ENCODE results near the gene SPAG16. TPM values are rescaled to one million over a fixed set of nuclear protein-coding genes. Genes with fewer than 3 reads are reported as not detected.

Gene SPAG16
- total RNA-seq, 1 experiment from 2014 or later: 0.30 TPM

DNA sequence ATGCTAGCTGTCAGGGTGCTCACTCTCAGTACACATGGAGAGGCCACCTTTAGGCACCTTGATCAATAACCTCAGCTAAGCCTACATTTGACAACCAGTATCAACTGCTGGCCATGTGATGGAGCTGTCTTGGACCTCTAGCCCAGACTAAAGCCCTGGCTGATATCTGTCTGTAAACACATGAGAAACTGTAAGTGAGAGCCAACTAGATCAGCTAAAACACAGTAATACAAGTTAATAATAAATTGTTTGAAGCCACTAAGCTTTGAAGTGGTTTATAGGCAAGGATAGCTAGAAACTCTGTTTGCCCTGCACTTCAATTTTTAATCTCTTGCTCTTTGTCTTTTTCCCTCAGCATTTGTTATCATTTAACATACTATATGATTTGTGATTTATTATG lies 407.1 kb downstream of the SPAG16 start:
- no peak for TF ChIP-seq SP1 (IDR thresholded peaks at IDR 0.05; ENCODE audit: low read depth)
- no peak for TF ChIP-seq CEBPB (IDR thresholded peaks at IDR 0.05; ENCODE audit: low read depth)
- no peak for TF ChIP-seq SIN3A (IDR thresholded peaks at IDR 0.05; ENCODE audit: low read depth)
- TF ChIP-seq FOSL1 (IDR thresholded peaks at IDR 0.05; ENCODE audit: low read depth): no peak
- TF ChIP-seq, protein P1, sequence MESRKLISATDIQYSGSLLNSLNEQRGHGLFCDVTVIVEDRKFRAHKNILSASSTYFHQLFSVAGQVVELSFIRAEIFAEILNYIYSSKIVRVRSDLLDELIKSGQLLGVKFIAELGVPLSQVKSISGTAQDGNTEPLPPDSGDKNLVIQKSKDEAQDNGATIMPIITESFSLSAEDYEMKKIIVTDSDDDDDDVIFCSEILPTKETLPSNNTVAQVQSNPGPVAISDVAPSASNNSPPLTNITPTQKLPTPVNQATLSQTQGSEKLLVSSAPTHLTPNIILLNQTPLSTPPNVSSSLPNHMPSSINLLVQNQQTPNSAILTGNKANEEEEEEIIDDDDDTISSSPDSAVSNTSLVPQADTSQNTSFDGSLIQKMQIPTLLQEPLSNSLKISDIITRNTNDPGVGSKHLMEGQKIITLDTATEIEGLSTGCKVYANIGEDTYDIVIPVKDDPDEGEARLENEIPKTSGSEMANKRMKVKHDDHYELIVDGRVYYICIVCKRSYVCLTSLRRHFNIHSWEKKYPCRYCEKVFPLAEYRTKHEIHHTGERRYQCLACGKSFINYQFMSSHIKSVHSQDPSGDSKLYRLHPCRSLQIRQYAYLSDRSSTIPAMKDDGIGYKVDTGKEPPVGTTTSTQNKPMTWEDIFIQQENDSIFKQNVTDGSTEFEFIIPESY (IDR thresholded peaks at IDR 0.05; ENCODE audit: extremely low read depth, insufficient replicate concordance, low read length): no peak
- TF ChIP-seq EZH2phosphoT487 (IDR thresholded peaks at IDR 0.05; ENCODE audit: borderline replicate concordance): no peak
- TF ChIP-seq CBX3 (IDR thresholded peaks at IDR 0.05; ENCODE audit: low read depth): no peak
- TF ChIP-seq POLR2AphosphoS5 (IDR thresholded peaks at IDR 0.05; ENCODE audit: low read depth, low read length): no peak
- no peak for TF ChIP-seq JUND (IDR thresholded peaks at IDR 0.05)
- TF ChIP-seq POLR2A (IDR thresholded peaks at IDR 0.05; ENCODE audit: borderline replicate concordance, extremely low read depth, insufficient read depth, insufficient read length): no peak
- TF ChIP-seq, protein P2, sequence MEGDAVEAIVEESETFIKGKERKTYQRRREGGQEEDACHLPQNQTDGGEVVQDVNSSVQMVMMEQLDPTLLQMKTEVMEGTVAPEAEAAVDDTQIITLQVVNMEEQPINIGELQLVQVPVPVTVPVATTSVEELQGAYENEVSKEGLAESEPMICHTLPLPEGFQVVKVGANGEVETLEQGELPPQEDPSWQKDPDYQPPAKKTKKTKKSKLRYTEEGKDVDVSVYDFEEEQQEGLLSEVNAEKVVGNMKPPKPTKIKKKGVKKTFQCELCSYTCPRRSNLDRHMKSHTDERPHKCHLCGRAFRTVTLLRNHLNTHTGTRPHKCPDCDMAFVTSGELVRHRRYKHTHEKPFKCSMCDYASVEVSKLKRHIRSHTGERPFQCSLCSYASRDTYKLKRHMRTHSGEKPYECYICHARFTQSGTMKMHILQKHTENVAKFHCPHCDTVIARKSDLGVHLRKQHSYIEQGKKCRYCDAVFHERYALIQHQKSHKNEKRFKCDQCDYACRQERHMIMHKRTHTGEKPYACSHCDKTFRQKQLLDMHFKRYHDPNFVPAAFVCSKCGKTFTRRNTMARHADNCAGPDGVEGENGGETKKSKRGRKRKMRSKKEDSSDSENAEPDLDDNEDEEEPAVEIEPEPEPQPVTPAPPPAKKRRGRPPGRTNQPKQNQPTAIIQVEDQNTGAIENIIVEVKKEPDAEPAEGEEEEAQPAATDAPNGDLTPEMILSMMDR (IDR thresholded peaks at IDR 0.05 in 2 of 3, conservative IDR thresholded peaks at IDR 0.05 in 1 of 3; ENCODE audit: borderline replicate concordance in 1 of 3, insufficient read depth in 1 of 3, low read depth in 2 of 3, low read length in 2 of 3): no peak
- TF ChIP-seq ZFX (IDR thresholded peaks at IDR 0.05): no peak
- TF ChIP-seq, protein P3, sequence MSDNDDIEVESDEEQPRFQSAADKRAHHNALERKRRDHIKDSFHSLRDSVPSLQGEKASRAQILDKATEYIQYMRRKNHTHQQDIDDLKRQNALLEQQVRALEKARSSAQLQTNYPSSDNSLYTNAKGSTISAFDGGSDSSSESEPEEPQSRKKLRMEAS (IDR thresholded peaks at IDR 0.05): no peak
- no peak for TF ChIP-seq ZNF274 (IDR thresholded peaks at IDR 0.05; ENCODE audit: low read depth, low read length)
- no peak for TF ChIP-seq TCF7L2 (IDR thresholded peaks at IDR 0.05; ENCODE audit: borderline replicate concordance, extremely low read depth, insufficient read depth, insufficient read length)
- no peak for TF ChIP-seq RAD21 (IDR thresholded peaks at IDR 0.05; ENCODE audit: low read depth)
- no peak for TF ChIP-seq ELF1 (IDR thresholded peaks at IDR 0.05; ENCODE audit: borderline replicate concordance, low read depth)
- ATAC-seq (no peak), DNase-seq (ENCODE audit: low read depth, low spot score) (no peak)
- BruUV-seq (replicated peaks): no TSS peak
- H3K9me3 ChIP-seq (ENCODE audit: control insufficient read depth in 1 of 2, insufficient read depth in 1 of 2, low read depth in 1 of 2, low read length in 2 of 2): no peaks in the 10 kb centered on the region
- H2AFZ ChIP-seq (ENCODE audit: low read depth, low read length, poor library complexity, severe bottlenecking): no peak overlapping the region
- no peaks in the 10 kb centered on the region for H3K4me1 ChIP-seq (ENCODE audit: control insufficient read depth in 1 of 2, insufficient read depth in 2 of 2, low read length in 2 of 2)
- no peak overlapping the region for H3K4me3 ChIP-seq (replicated peaks in 1 of 2; ENCODE audit: low read depth in 1 of 2, low read length in 2 of 2)
- H4K20me1 ChIP-seq (ENCODE audit: insufficient read depth): no peaks in the 10 kb centered on the region
- H3K4me2 ChIP-seq (ENCODE audit: low read length): no peak overlapping the region
- intact Hi-C loops (cut with micrococcal nuclease): no loop called here
- ChIA-PET POLR2A (no interaction called here), CTCF (no interaction called here), RAD21 (ENCODE audit: low non-redundant PET in 1 of 2, low total read pairs in 2 of 2, uncharacterized antibody in 2 of 2, unreplicated experiment in 2 of 2) (no interaction called here)
- H3K27ac ChIP-seq (ENCODE audit: low read depth, low read length): no peak overlapping the region
- no peaks in the 10 kb centered on the region for H3K79me2 ChIP-seq (ENCODE audit: insufficient read depth, low read length)
- no peaks in the 10 kb centered on the region for H3K27me3 ChIP-seq (ENCODE audit: insufficient read depth, low read length)
- no peaks in the 10 kb centered on the region for H3K9me2 ChIP-seq (ENCODE audit: insufficient read depth)
- no peaks in the 10 kb centered on the region for H3K36me3 ChIP-seq (ENCODE audit: control insufficient read depth in 1 of 2, insufficient read depth in 2 of 2, low read length in 2 of 2)
- H3K9ac ChIP-seq (ENCODE audit: low read length): no peak overlapping the region
